Naive thymus-derived CD4-positive, alpha-beta T cell (primary cell): Measurements from ENCODE around the gene IER3IP1. TPM values are rescaled to one million over a fixed set of nuclear protein-coding genes. Genes with fewer than 3 reads are reported as not detected.
"Not testable (repeated sequence)": the region's sequence is repeated elsewhere in the genome, so short reads cannot be mapped to it uniquely, and the experiment has no call there.

Experiments used
- ATAC-seq: fragments of 150-1000 bp; cut with Tn5 transposase; 2 replicates; pipeline ENCODE4 v1.10.0; 2021; ENCODE audit warnings: mild to moderate bottlenecking, moderate library complexity
- CTCF ChIA-PET: fragments of 350-600 bp; sonication (Branson Sonifier 250); formaldehyde crosslinking; loops from one replicate; lab custom pipeline; 2021; ENCODE audit warnings: antibody characterized with exemption; lab: Charles Lee
- POLR2A ChIA-PET: fragments of 350-600 bp; sonication (Branson Sonifier 250); formaldehyde crosslinking; loops from one replicate; lab custom pipeline; 2021; ENCODE audit warnings: antibody characterized with exemption, inconsistent platforms; lab: Charles Lee
- DNase-seq, 9 donors: peaks; one replicate each; pipeline versions ENCODE4 v3.0.0 to v3.0.0-alpha.2; 2020 to 2022; ENCODE audit warnings: mixed read lengths in 1 of 9
- H3K27ac ChIP-seq: one replicate; pipeline ENCODE4 v1.7.0; 2013; ENCODE audit warnings: mild to moderate bottlenecking, low read depth, low read length, moderate library complexity
- H3K27me3 ChIP-seq, 2 donors: one replicate each; pipeline ENCODE4 v1.7.0; 2013; ENCODE audit warnings: low read length in 2 of 2, mild to moderate bottlenecking in 2 of 2, moderate library complexity in 2 of 2; ENCODE audit not compliant: control insufficient read depth in 2 of 2, insufficient read depth in 2 of 2
- H3K36me3 ChIP-seq, 3 experiments: 1 replicate in 2 of 3; 2 replicates in 1 of 3; pipeline ENCODE4 v1.7.0; 2013; ENCODE audit warnings: low read length in 3 of 3, mild to moderate bottlenecking in 3 of 3, moderate library complexity in 1 of 3; ENCODE audit not compliant: insufficient read depth in 3 of 3, control insufficient read depth in 2 of 3
- H3K4me1 ChIP-seq, 2 donors: one replicate each; pipeline ENCODE4 v1.7.0; 2013; ENCODE audit warnings: low read length in 2 of 2, mild to moderate bottlenecking in 2 of 2, moderate library complexity in 1 of 2; ENCODE audit not compliant: control insufficient read depth in 2 of 2, insufficient read depth in 2 of 2
- H3K4me3 ChIP-seq: 2 replicates; pipeline ENCODE4 v1.7.0; 2013; ENCODE audit warnings: mild to moderate bottlenecking, low read length
- H3K9me3 ChIP-seq, 3 experiments: 1 replicate in 2 of 3; 2 replicates in 1 of 3; pipeline ENCODE4 v1.7.0; 2013; ENCODE audit warnings: low read length in 3 of 3; ENCODE audit not compliant: control insufficient read depth in 2 of 3
- H3K27ac Mint-ChIP-seq, 9 donors: one replicate each; pipeline ENCODE4 v1.8.0; 2020 to 2022; ENCODE audit warnings: mixed read lengths in 9 of 9, mild to moderate bottlenecking in 8 of 9, moderate library complexity in 5 of 9, inconsistent platforms in 2 of 9
- H3K27me3 Mint-ChIP-seq, 5 donors: one replicate each; pipeline ENCODE4 v1.8.0; 2021 to 2022; ENCODE audit warnings: mixed read lengths in 5 of 5, mild to moderate bottlenecking in 1 of 5
- H3K36me3 Mint-ChIP-seq, 5 donors: one replicate each; pipeline ENCODE4 v1.8.0; 2020 to 2022; ENCODE audit warnings: mixed read lengths in 5 of 5, mild to moderate bottlenecking in 3 of 5, inconsistent platforms in 1 of 5
- H3K4me1 Mint-ChIP-seq, 7 donors: one replicate each; pipeline ENCODE4 v1.8.0; 2020 to 2022; ENCODE audit warnings: mixed read lengths in 7 of 7, mild to moderate bottlenecking in 3 of 7, inconsistent platforms in 1 of 7
- H3K4me3 Mint-ChIP-seq, 10 donors: one replicate each; pipeline ENCODE4 v1.8.0; 2020 to 2022; ENCODE audit warnings: mild to moderate bottlenecking in 10 of 10, mixed read lengths in 10 of 10, moderate library complexity in 6 of 10, inconsistent platforms in 2 of 10
- H3K9me3 Mint-ChIP-seq, 11 donors: one replicate each; pipeline ENCODE4 v1.8.0; 2020 to 2022; ENCODE audit warnings: mixed read lengths in 11 of 11, mild to moderate bottlenecking in 4 of 11, inconsistent platforms in 1 of 11, moderate library complexity in 1 of 11
- intact Hi-C, 2 donors: fragments of 100-400 bp; cut with micrococcal nuclease; formaldehyde crosslinking; loops; one replicate each; pipeline ENCODE4 v1.15.1; 2023
- polyA plus RNA-seq, 2 donors: library from polyadenylated mRNA; unstranded; fragments of 300-500 nt; fragmentation: Illumina TruSeq; gene quantifications; one replicate each; pipeline ENCODE4 v1.2.3, GENCODE V29; 2021
- total RNA-seq, 6 experiments: library from RNA in 5 of 6; stranded (reverse) in 5 of 6; gene quantifications; 1 replicate in 5 of 6; 2 replicates in 1 of 6; pipeline ENCODE4 v1.2.3 and lab custom pipeline; 2021 to 2026

Gene IER3IP1
- total and polyA plus RNA-seq, 7 experiments from 2014 or later = 3.5 to 20.7 (median 9.2) TPM

GRCh38 chr18:47203626-47204464 is 27.7 kb upstream of the IER3IP1 start:
- no peak overlapping the region for H3K27ac ChIP-seq
- intact Hi-C loops = no loop called here
- H3K36me3 Mint-ChIP-seq = no peaks in the 10 kb centered on the region
- H3K4me1 ChIP-seq = no peaks in the 10 kb centered on the region
- no peak overlapping the region for H3K4me3 ChIP-seq
- H3K27me3 ChIP-seq = no peaks in the 10 kb centered on the region
- no peaks in the 10 kb centered on the region for H3K36me3 ChIP-seq
- H3K9me3 ChIP-seq = no peaks in the 10 kb centered on the region
- H3K4me3 Mint-ChIP-seq = no peak overlapping the region
- H3K4me1 Mint-ChIP-seq = no peaks in the 10 kb centered on the region
- H3K27me3 Mint-ChIP-seq = peaks cover 14 to 47% (median 21%) of the 10 kb centered on the region in 5 donors
- H3K27ac Mint-ChIP-seq = no peak overlapping the region
- DNase-seq = no peak
- no peaks in the 10 kb centered on the region for H3K9me3 Mint-ChIP-seq
- CTCF ChIA-PET = interaction anchor here (0.5 to 4.2 kb wide), 8 partner anchors 8 to 1538 kb away, joined by 3 to 50 read pairs (median 4); partner anchors contain the start of gene HDHD2
- POLR2A ChIA-PET = interaction anchor here (0.6 kb wide), 1 partner anchor 103 kb away, joined by 3 read pairs; no protein-coding TSS in a partner anchor
- ATAC-seq = no peak

- H3K4me3 Mint-ChIP-seq, H3K4me1 ChIP-seq, ATAC-seq, H3K36me3 Mint-ChIP-seq, H3K4me3 ChIP-seq, POLR2A ChIA-PET, intact Hi-C loops, H3K9me3 ChIP-seq, DNase-seq, H3K9me3 Mint-ChIP-seq, H3K36me3 ChIP-seq, H3K27me3 ChIP-seq, H3K27ac ChIP-seq: not testable (repeated sequence)
- Mint-ChIP-seq H3K27ac (peak overlapping the region in 2 of 9 donors; percentile 25 to 63), H3K4me1 (peaks cover 0 to 14% (median 5%) of the 10 kb centered on the region in 7 donors), H3K27me3 (peaks cover 15 to 27% (median 25%) of the 10 kb centered on the region in 5 donors)
- CTCF ChIA-PET = interaction anchor here (0.6 to 1.3 kb wide), 4 partner anchors 8 to 1398 kb away, joined by 3 to 5 read pairs (median 3); no protein-coding TSS in a partner anchor
These were observed 19.8 kb upstream of the IER3IP1 start for GRCh38 chr18:47195961-47196360.

- intact Hi-C loops = no loop called here
- H3K27me3 ChIP-seq = no peaks in the 10 kb centered on the region
- CTCF ChIA-PET = interaction anchor here (0.6 kb wide), 1 partner anchor 479 kb away, joined by 3 read pairs; no protein-coding TSS in a partner anchor
- Mint-ChIP-seq H3K27ac (no peak overlapping the region), H3K9me3 (peaks cover 0 to 4% (median 1%) of the 10 kb centered on the region in 11 donors), H3K36me3 (peaks cover 0 to 5% (median 0%) of the 10 kb centered on the region in 5 donors), H3K27me3 (peaks cover 13 to 24% (median 20%) of the 10 kb centered on the region in 5 donors), H3K4me3 (no peak overlapping the region), H3K4me1 (peaks cover 0 to 14% (median 5%) of the 10 kb centered on the region in 7 donors)
- H3K4me1 ChIP-seq = no peaks in the 10 kb centered on the region
- H3K4me3 ChIP-seq = no peak overlapping the region
- no peaks in the 10 kb centered on the region for H3K9me3 ChIP-seq
- ATAC-seq (no peak), DNase-seq (no peak)
- POLR2A ChIA-PET = no interaction called here
- no peak overlapping the region for H3K27ac ChIP-seq
- no peaks in the 10 kb centered on the region for H3K36me3 ChIP-seq
These were observed 15.8 kb upstream of the IER3IP1 start for GRCh38 chr18:47191961-47192360.

GRCh38 chr18:47187721-47188120 is 11.6 kb upstream of the IER3IP1 start:
- CTCF ChIA-PET = no interaction called here
- peaks cover 0 to 16% (median 0%) of the 10 kb centered on the region in 3 experiments for H3K9me3 ChIP-seq
- intact Hi-C loops = no loop called here
- no peaks in the 10 kb centered on the region for H3K36me3 ChIP-seq
- no peak for ATAC-seq
- DNase-seq = no peak
- Mint-ChIP-seq H3K27ac (no peak overlapping the region), H3K4me3 (no peak overlapping the region), H3K27me3 (peaks cover 7 to 28% (median 19%) of the 10 kb centered on the region in 5 donors), H3K36me3 (peaks cover 0 to 17% (median 4%) of the 10 kb centered on the region in 5 donors), H3K9me3 (peaks cover 0 to 32% (median 19%) of the 10 kb centered on the region in 11 donors), H3K4me1 (no peaks in the 10 kb centered on the region)
- no peaks in the 10 kb centered on the region for H3K4me1 ChIP-seq
- no peak overlapping the region for H3K4me3 ChIP-seq
- no peak overlapping the region for H3K27ac ChIP-seq
- POLR2A ChIA-PET = no interaction called here
- H3K27me3 ChIP-seq = no peaks in the 10 kb centered on the region

- Histone ChIP-seq H3K27ac (no peak overlapping the region), H3K36me3 (no peaks in the 10 kb centered on the region), H3K9me3 (peaks cover 0 to 16% (median 0%) of the 10 kb centered on the region in 3 experiments), H3K27me3 (no peaks in the 10 kb centered on the region), H3K4me3 (no peak overlapping the region), H3K4me1 (no peaks in the 10 kb centered on the region)
- Mint-ChIP-seq H3K27me3 (peaks cover 7 to 26% (median 17%) of the 10 kb centered on the region in 5 donors), H3K4me3 (no peak overlapping the region), H3K36me3 (peaks cover 0 to 12% (median 4%) of the 10 kb centered on the region in 5 donors), H3K9me3 (peaks cover 0 to 36% (median 19%) of the 10 kb centered on the region in 11 donors), H3K27ac (no peak overlapping the region), H3K4me1 (no peaks in the 10 kb centered on the region)
- intact Hi-C loops = no loop called here
- ATAC-seq (no peak), DNase-seq (peak in 2 of 9 donors; percentile 15 to 24)
- ChIA-PET CTCF (no interaction called here), POLR2A (no interaction called here)
These were observed 8.4 kb upstream of the IER3IP1 start for GRCh38 chr18:47184419-47185050.

GRCh38 chr18:47182156-47182555 is 6.0 kb upstream of the IER3IP1 start:
- Mint-ChIP-seq H3K36me3 (peaks cover 0 to 12% (median 4%) of the 10 kb centered on the region in 5 donors), H3K9me3 (peaks cover 0 to 36% (median 19%) of the 10 kb centered on the region in 11 donors), H3K27me3 (peaks cover 0 to 22% (median 9%) of the 10 kb centered on the region in 5 donors)
- CTCF ChIA-PET, POLR2A ChIA-PET, H3K4me3 Mint-ChIP-seq, DNase-seq, ATAC-seq, H3K36me3 ChIP-seq, H3K4me1 Mint-ChIP-seq, H3K4me1 ChIP-seq, intact Hi-C loops, H3K27ac ChIP-seq, H3K4me3 ChIP-seq, H3K27me3 ChIP-seq, H3K27ac Mint-ChIP-seq: not testable (repeated sequence)
- peaks cover 0 to 16% (median 0%) of the 10 kb centered on the region in 3 experiments for H3K9me3 ChIP-seq
